ENCODE measurements around the gene NSMCE4A. TPM values are rescaled to one million over a fixed set of nuclear protein-coding genes. Genes with fewer than 3 reads are reported as not detected.
"Not testable (repeated sequence)": the region's sequence is repeated elsewhere in the genome, so short reads cannot be mapped to it uniquely, and the experiment has no call there.

The NSMCE4A gene
- polyA plus RNA-seq, 3 donors = 34.6 to 47.2 (median 38.1) TPM

DNA sequence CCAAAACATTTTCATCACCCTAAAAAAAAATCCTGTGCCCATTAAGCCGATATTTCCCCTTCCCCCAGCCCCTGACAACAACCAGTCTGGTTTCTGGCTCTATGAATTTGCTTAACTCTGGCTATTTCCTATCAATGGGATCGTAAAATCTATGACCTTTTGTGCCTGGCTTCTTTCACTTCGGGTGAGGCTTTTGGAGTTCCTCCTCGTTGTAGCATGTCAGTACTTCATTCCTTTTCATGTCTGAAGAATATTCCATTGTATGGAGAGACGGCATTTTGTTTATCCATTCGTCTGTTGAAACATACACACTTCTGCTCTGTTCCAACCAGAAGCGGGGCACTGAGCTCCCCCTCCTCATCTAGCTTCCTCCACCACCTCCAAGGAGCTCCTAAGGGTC lies 43.5 kb upstream of the NSMCE4A start:
- Mint-ChIP-seq H3K4me1 (no peaks in the 10 kb centered on the region), H3K36me3 (no peaks in the 10 kb centered on the region), H3K27ac (no peak overlapping the region), H3K9me3 (peaks cover 0 to 3% (median 0%) of the 10 kb centered on the region in 7 donors), H3K27me3 (ENCODE audit: low read depth in 3 of 3) (peaks cover 17 to 20% (median 19%) of the 10 kb centered on the region in 3 donors), H3K4me3 (no peak overlapping the region)
- no peak overlapping the region for H3K27ac ChIP-seq (ENCODE audit: low read depth in 1 of 2, low read length in 2 of 2)
- H3K4me2 ChIP-seq (replicated peaks; ENCODE audit: extremely low read depth, low read length, poor library complexity, severe bottlenecking) = no peak overlapping the region
- H3K4me1 ChIP-seq (ENCODE audit: control insufficient read depth in 1 of 2, insufficient read depth in 2 of 2, low read length in 2 of 2) = no peaks in the 10 kb centered on the region
- no peaks in the 10 kb centered on the region for H3K36me3 ChIP-seq (replicated peaks in 1 of 2; ENCODE audit: control insufficient read depth in 1 of 2, insufficient read depth in 2 of 2, low read length in 2 of 2)
- H3K9ac ChIP-seq (ENCODE audit: insufficient read depth, low read length, poor library complexity, severe bottlenecking) = no peak overlapping the region
- H3K27me3 ChIP-seq (ENCODE audit: control insufficient read depth in 2 of 2, insufficient read depth in 2 of 2, low read length in 2 of 2) = peaks cover 0 to 13% of the 10 kb centered on the region in 2 donors
- DNase-seq = no peak
- no peak overlapping the region for H2AFZ ChIP-seq (ENCODE audit: insufficient read depth, low read depth, low read length, poor library complexity, severe bottlenecking)
- TF ChIP-seq, protein P1, sequence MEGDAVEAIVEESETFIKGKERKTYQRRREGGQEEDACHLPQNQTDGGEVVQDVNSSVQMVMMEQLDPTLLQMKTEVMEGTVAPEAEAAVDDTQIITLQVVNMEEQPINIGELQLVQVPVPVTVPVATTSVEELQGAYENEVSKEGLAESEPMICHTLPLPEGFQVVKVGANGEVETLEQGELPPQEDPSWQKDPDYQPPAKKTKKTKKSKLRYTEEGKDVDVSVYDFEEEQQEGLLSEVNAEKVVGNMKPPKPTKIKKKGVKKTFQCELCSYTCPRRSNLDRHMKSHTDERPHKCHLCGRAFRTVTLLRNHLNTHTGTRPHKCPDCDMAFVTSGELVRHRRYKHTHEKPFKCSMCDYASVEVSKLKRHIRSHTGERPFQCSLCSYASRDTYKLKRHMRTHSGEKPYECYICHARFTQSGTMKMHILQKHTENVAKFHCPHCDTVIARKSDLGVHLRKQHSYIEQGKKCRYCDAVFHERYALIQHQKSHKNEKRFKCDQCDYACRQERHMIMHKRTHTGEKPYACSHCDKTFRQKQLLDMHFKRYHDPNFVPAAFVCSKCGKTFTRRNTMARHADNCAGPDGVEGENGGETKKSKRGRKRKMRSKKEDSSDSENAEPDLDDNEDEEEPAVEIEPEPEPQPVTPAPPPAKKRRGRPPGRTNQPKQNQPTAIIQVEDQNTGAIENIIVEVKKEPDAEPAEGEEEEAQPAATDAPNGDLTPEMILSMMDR (IDR thresholded peaks at IDR 0.05) = no peak
- H3K9me3 ChIP-seq (replicated peaks in 1 of 2; ENCODE audit: control insufficient read depth in 1 of 2, insufficient read depth in 1 of 2, low read length in 2 of 2) = no peaks in the 10 kb centered on the region
- H4K20me1 ChIP-seq (ENCODE audit: insufficient read depth, low read length) = no peaks in the 10 kb centered on the region
- no peak overlapping the region for H3K4me3 ChIP-seq (replicated peaks in 1 of 3; ENCODE audit: low read depth in 2 of 3, low read length in 3 of 3)
- H3K79me2 ChIP-seq (ENCODE audit: insufficient read depth, low read length) = no peaks in the 10 kb centered on the region
- intact Hi-C loops (cut with micrococcal nuclease) = no loop called here
- 67% methylated on average over 1 of the region's 7 CpGs for WGBS (ENCODE audit: insufficient coverage)

GRCh38 chr10:122017926-122018325 lies 42.9 kb upstream of the NSMCE4A start:
- H4K20me1 ChIP-seq (ENCODE audit: insufficient read depth, low read length); H3K4me1 Mint-ChIP-seq; intact Hi-C loops (cut with micrococcal nuclease); H3K27ac Mint-ChIP-seq; H3K4me2 ChIP-seq (replicated peaks; ENCODE audit: extremely low read depth, low read length, poor library complexity, severe bottlenecking); H3K79me2 ChIP-seq (ENCODE audit: insufficient read depth, low read length); H3K4me3 Mint-ChIP-seq; H3K27ac ChIP-seq (ENCODE audit: low read depth in 1 of 2, low read length in 2 of 2); DNase-seq; H3K36me3 Mint-ChIP-seq; H3K9me3 ChIP-seq (replicated peaks in 1 of 2; ENCODE audit: control insufficient read depth in 1 of 2, insufficient read depth in 1 of 2, low read length in 2 of 2); H3K4me3 ChIP-seq (replicated peaks in 1 of 3; ENCODE audit: low read depth in 2 of 3, low read length in 3 of 3); H3K36me3 ChIP-seq (replicated peaks in 1 of 2; ENCODE audit: control insufficient read depth in 1 of 2, insufficient read depth in 2 of 2, low read length in 2 of 2); H3K4me1 ChIP-seq (ENCODE audit: control insufficient read depth in 1 of 2, insufficient read depth in 2 of 2, low read length in 2 of 2); H2AFZ ChIP-seq (ENCODE audit: insufficient read depth, low read depth, low read length, poor library complexity, severe bottlenecking); H3K9ac ChIP-seq (ENCODE audit: insufficient read depth, low read length, poor library complexity, severe bottlenecking); H3K9me3 Mint-ChIP-seq: not testable (repeated sequence)
- peaks cover 17 to 21% (median 19%) of the 10 kb centered on the region in 3 donors for H3K27me3 Mint-ChIP-seq (ENCODE audit: low read depth in 3 of 3)
- peaks cover 0 to 13% of the 10 kb centered on the region in 2 donors for H3K27me3 ChIP-seq (ENCODE audit: control insufficient read depth in 2 of 2, insufficient read depth in 2 of 2, low read length in 2 of 2)
- no CpG with 5 or more reads among the region's 4 CpGs for WGBS (ENCODE audit: insufficient coverage)
